ENCODE results near the gene SLCO2A1.

SLCO2A1 gene

GRCh38 chr3:133983126-133983525 is 46.6 kb downstream of the SLCO2A1 start:
- no peak for ATAC-seq
- TF ChIP-seq ZFP30 (CRISPR knock-in tag; IDR thresholded peaks at IDR 0.05) (no peak), ZNF565 (CRISPR knock-in tag; conservative IDR thresholded peaks at IDR 0.05; ENCODE audit: low read depth) (no peak), PPARA (CRISPR knock-in tag; IDR thresholded peaks at IDR 0.05; ENCODE audit: borderline replicate concordance) (no peak), ISL1 (CRISPR knock-in tag; IDR thresholded peaks at IDR 0.05) (no peak), TOX (CRISPR knock-in tag; IDR thresholded peaks at IDR 0.05; ENCODE audit: borderline replicate concordance) (no peak), SNAI2 (CRISPR knock-in tag; IDR thresholded peaks at IDR 0.05) (no peak), ZC3H10 (CRISPR knock-in tag; IDR thresholded peaks at IDR 0.05) (no peak), BACH2 (CRISPR knock-in tag; IDR thresholded peaks at IDR 0.05; ENCODE audit: borderline replicate concordance) (no peak), RARB (CRISPR knock-in tag; IDR thresholded peaks at IDR 0.05) (no peak), ZNF8 (CRISPR knock-in tag; IDR thresholded peaks at IDR 0.05) (no peak), TCF4 (CRISPR knock-in tag; IDR thresholded peaks at IDR 0.05; ENCODE audit: borderline replicate concordance) (no peak)
- TF ChIP-seq, protein P1, sequence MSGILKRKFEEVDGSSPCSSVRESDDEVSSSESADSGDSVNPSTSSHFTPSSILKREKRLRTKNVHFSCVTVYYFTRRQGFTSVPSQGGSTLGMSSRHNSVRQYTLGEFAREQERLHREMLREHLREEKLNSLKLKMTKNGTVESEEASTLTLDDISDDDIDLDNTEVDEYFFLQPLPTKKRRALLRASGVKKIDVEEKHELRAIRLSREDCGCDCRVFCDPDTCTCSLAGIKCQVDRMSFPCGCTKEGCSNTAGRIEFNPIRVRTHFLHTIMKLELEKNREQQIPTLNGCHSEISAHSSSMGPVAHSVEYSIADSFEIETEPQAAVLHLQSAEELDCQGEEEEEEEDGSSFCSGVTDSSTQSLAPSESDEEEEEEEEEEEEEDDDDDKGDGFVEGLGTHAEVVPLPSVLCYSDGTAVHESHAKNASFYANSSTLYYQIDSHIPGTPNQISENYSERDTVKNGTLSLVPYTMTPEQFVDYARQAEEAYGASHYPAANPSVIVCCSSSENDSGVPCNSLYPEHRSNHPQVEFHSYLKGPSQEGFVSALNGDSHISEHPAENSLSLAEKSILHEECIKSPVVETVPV (CRISPR knock-in tag; IDR thresholded peaks at IDR 0.05) = no peak
- TF ChIP-seq, protein P2, sequence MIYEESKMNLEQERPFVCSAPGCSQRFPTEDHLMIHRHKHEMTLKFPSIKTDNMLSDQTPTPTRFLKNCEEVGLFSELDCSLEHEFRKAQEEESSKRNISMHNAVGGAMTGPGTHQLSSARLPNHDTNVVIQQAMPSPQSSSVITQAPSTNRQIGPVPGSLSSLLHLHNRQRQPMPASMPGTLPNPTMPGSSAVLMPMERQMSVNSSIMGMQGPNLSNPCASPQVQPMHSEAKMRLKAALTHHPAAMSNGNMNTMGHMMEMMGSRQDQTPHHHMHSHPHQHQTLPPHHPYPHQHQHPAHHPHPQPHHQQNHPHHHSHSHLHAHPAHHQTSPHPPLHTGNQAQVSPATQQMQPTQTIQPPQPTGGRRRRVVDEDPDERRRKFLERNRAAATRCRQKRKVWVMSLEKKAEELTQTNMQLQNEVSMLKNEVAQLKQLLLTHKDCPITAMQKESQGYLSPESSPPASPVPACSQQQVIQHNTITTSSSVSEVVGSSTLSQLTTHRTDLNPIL (CRISPR knock-in tag; IDR thresholded peaks at IDR 0.05; ENCODE audit: low read depth) = no peak

DNA sequence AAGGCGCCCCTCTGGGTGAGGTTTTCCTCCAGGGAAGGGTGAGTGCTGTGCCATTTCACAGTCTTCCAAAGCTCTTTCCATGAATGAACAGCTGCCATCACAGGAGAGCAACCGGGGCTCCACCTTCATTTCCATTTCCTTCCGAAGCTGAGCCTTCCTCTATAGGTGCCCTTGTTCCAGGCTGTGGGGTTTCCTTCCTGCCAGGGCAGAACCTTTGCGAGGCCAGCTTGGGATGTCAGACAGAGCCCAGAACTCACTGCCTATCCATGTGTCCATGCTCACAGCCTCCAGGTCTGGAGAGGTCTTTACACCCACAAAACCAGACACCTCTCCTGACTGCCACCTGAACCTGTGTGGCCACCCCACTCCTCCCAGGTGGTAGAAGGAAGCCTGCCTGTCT is 49.2 kb downstream of the SLCO2A1 start:
- no peak for ATAC-seq
- TF ChIP-seq BACH2 (CRISPR knock-in tag; IDR thresholded peaks at IDR 0.05; ENCODE audit: borderline replicate concordance) (no peak), ZFP3 (CRISPR knock-in tag; IDR thresholded peaks at IDR 0.05) (no peak), PPARA (CRISPR knock-in tag; IDR thresholded peaks at IDR 0.05; ENCODE audit: borderline replicate concordance) (no peak), ESRRG (CRISPR knock-in tag; IDR thresholded peaks at IDR 0.05) (no peak), ZC3H10 (CRISPR knock-in tag; IDR thresholded peaks at IDR 0.05) (no peak), POU6F1 (CRISPR knock-in tag; IDR thresholded peaks at IDR 0.05; ENCODE audit: borderline replicate concordance, low read depth) (no peak), SNAI2 (CRISPR knock-in tag; IDR thresholded peaks at IDR 0.05) (no peak), TOX (CRISPR knock-in tag; IDR thresholded peaks at IDR 0.05; ENCODE audit: borderline replicate concordance) (no peak)
- TF ChIP-seq, protein P3, sequence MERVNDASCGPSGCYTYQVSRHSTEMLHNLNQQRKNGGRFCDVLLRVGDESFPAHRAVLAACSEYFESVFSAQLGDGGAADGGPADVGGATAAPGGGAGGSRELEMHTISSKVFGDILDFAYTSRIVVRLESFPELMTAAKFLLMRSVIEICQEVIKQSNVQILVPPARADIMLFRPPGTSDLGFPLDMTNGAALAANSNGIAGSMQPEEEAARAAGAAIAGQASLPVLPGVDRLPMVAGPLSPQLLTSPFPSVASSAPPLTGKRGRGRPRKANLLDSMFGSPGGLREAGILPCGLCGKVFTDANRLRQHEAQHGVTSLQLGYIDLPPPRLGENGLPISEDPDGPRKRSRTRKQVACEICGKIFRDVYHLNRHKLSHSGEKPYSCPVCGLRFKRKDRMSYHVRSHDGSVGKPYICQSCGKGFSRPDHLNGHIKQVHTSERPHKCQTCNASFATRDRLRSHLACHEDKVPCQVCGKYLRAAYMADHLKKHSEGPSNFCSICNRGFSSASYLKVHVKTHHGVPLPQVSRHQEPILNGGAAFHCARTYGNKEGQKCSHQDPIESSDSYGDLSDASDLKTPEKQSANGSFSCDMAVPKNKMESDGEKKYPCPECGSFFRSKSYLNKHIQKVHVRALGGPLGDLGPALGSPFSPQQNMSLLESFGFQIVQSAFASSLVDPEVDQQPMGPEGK (CRISPR knock-in tag; IDR thresholded peaks at IDR 0.05; ENCODE audit: borderline replicate concordance) = no peak
- TF ChIP-seq, protein P2 (CRISPR knock-in tag; IDR thresholded peaks at IDR 0.05; ENCODE audit: low read depth) = no peak
- TF ChIP-seq, protein P1 (CRISPR knock-in tag; IDR thresholded peaks at IDR 0.05) = no peak

DNA sequence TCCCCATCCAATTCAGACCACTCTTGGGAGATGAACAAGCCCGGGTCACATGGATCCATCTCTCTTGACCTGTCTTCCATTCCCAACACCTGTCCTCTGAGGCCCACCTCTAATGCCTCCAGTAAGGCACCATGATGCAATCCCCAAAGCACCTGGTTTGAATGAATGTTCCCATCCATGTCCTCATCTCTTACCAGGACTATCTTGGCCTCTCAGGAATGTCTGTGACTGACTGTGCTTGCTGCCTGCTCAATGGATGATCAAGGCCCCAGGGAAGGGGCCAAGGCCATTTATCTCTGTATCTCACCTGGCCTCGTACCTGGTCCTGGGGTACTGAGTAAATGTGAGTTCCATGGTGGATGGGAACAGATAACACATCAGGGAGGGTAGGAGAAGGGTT is 49.7 kb downstream of the SLCO2A1 start:
- TF ChIP-seq TOX (CRISPR knock-in tag; IDR thresholded peaks at IDR 0.05; ENCODE audit: borderline replicate concordance) (no peak), RARB (CRISPR knock-in tag; IDR thresholded peaks at IDR 0.05) (no peak), ARNTL (CRISPR knock-in tag; IDR thresholded peaks at IDR 0.05; ENCODE audit: borderline replicate concordance, low read depth) (no peak)
- TF ChIP-seq, protein P2 (CRISPR knock-in tag; IDR thresholded peaks at IDR 0.05; ENCODE audit: low read depth) = no peak
- TF ChIP-seq, protein P3 (CRISPR knock-in tag; IDR thresholded peaks at IDR 0.05; ENCODE audit: borderline replicate concordance) = no peak
- ATAC-seq = no peak
